Fibroblast of villous mesenchyme (primary cell): ENCODE results near the gene LNPEP. TPM values are rescaled to one million over a fixed set of nuclear protein-coding genes. Genes with fewer than 3 reads are reported as not detected.

ENCODE experiments used
- DNase-seq: peaks from one replicate; pipeline ENCODE4 v3.0.0-alpha.2; 2010; ENCODE audit warnings: low read depth
- H3K4me3 ChIP-seq: 2 replicates; pipeline ENCODE4 v1.5.1; 2011; ENCODE audit warnings: low read depth, mild to moderate bottlenecking, low read length
- CTCF ChIP-seq: IDR thresholded peaks from 2 replicates; pipeline ENCODE4 v1.5.1; 2012; ENCODE audit warnings: low read depth, mild to moderate bottlenecking, low read length; ENCODE audit not compliant: insufficient read depth
- total RNA-seq: library from RNA; depleted of rRNA; stranded (reverse); fragments of >200 nt; gene quantifications from 2 replicates; pipeline ENCODE4 v1.2.3, GENCODE V29; 2012

The LNPEP gene
- total RNA-seq, 1 donor: 42.7 TPM

- TF ChIP-seq CTCF: no peak
- H3K4me3 ChIP-seq: no peak overlapping the region
- DNase-seq: peak; percentile 31
These were observed 83.7 kb downstream of the LNPEP start for GRCh38 chr5:97019435-97020117.

DNA sequence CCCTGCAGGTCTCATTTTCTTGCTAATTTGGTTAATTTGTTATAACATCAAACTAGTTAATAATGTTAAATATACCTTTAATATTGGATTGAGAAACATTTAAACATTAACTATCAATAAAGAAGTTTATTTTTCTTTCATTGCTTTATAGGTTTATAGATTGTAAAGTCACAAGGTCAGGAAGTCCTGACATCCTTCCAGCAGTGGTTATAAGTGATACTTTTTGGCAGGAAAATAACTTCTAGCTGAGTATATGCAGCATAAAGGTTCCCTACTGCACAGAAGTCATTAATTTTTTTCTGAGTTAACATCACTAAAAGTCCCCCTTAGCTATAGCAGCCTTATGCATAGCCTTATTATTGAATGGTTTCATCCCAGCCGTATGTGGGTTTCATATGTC lies 85.5 kb downstream of the LNPEP start:
- DNase-seq: no peak
- no peak for TF ChIP-seq CTCF
- H3K4me3 ChIP-seq: no peak overlapping the region

GRCh38 chr5:97022898-97023297 lies 87.0 kb downstream of the LNPEP start:
- DNase-seq: no peak
- TF ChIP-seq CTCF: no peak
- H3K4me3 ChIP-seq: no peak overlapping the region

- H3K4me3 ChIP-seq: no peak overlapping the region
- TF ChIP-seq CTCF: no peak
- DNase-seq: no peak
These were observed 90.8 kb downstream of the LNPEP start for GRCh38 chr5:97026721-97027120.

DNA sequence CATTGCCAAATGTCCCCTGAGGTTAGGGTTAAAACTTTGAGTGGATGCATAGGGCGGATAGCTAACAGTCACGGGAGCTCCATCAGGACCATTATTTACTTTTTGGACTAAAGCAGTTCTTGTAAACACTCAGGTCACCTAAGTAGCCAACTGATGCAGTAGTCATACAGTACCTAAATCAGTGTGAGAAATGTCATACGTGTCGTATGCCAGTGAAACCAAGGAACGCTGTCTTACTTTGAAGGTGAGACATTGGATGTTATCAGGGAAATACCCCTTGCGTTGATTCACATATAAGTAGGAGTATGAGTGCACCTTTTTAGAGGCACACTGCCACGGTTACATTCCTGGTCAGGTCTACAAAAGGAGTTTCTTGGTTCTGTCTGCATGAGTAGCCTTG lies 101.9 kb downstream of the LNPEP start:
- H3K4me3 ChIP-seq: no peak overlapping the region
- no peak for TF ChIP-seq CTCF
- no peak for DNase-seq

- DNase-seq: no peak
- TF ChIP-seq CTCF: no peak
These were observed 105.4 kb downstream of the LNPEP start for GRCh38 chr5:97041239-97041638.

DNA sequence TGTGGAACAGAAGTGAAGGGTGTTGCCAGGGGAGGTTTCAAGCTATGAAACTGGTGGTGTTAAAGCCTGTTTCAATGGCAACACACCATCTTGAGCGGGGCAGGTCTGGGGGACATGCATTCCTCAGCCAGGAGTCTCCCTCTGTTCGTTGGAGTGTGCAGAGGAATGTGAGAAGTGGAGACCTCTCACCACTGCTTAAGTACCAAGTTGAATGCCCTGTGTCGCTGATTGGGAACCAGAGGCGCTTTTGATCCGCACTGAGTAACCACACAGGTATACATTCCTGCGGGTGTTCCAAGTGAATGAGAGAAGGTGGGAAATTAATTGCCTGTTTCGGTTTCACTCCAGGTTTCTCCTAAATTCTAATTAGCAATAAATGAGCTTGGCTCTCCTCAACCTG lies 107.1 kb downstream of the LNPEP start:
- DNase-seq: no peak
- no peak for TF ChIP-seq CTCF
- H3K4me3 ChIP-seq: no peak overlapping the region

More at GRCh38 chr5:97041239-97041638, 105.4 kb downstream of the LNPEP start:
- H3K4me3 ChIP-seq: no peak overlapping the region
